HL-60 (cell line): ENCODE measurements around the gene GPR162.
"Not testable (repeated sequence)": the region's sequence is repeated elsewhere in the genome, so short reads cannot be mapped to it uniquely, and the experiment has no call there.

Experiments used
- DNase-seq, 2 experiments: peaks; one replicate each; pipeline ENCODE4 v3.0.0-alpha.2; 2010 to 2020; ENCODE audit warnings: low read depth in 1 of 2, low spot score in 1 of 2
- H3K27ac ChIP-seq: fragments of 250-450 bp; sonication (Bioruptor Pico); replicated peaks from 2 replicates; pipeline ENCODE4 v1.5.1; 2020; ENCODE audit warnings: mild to moderate bottlenecking, moderate library complexity
- H3K27me3 ChIP-seq: fragments of 250-450 bp; sonication (Bioruptor Pico); 2 replicates; pipeline ENCODE4 v1.5.1; 2021; ENCODE audit warnings: mild to moderate bottlenecking, moderate library complexity; ENCODE audit not compliant: insufficient read depth, poor library complexity, severe bottlenecking
- H3K4me3 ChIP-seq: replicated peaks from 2 replicates; pipeline ENCODE4 v1.5.1; 2011; ENCODE audit warnings: mild to moderate bottlenecking, control low read depth, low read length; ENCODE audit not compliant: insufficient read depth
- GABPA ChIP-seq: IDR thresholded peaks from 2 replicates; pipeline ENCODE4 v1.6.1; 2012; ENCODE audit warnings: low read depth
- POLR2AphosphoS5 ChIP-seq: IDR thresholded peaks from 2 replicates; pipeline ENCODE4 v1.6.1; 2012; ENCODE audit warnings: low read depth
- SPI1 ChIP-seq: IDR thresholded peaks from 2 replicates; pipeline ENCODE4 v1.6.1; 2012; ENCODE audit warnings: low read depth, mild to moderate bottlenecking, borderline replicate concordance
- TF ChIP-seq, protein P1 (sequence below): IDR thresholded peaks from one replicate; pipeline ENCODE4 v1.5.1; 2011; ENCODE audit warnings: low read length, control low read depth, inconsistent platforms; ENCODE audit not compliant: insufficient read depth
- TF ChIP-seq, protein P2 (sequence below): IDR thresholded peaks from 2 replicates; pipeline ENCODE4 v1.6.1; 2012; ENCODE audit warnings: low read depth; ENCODE audit not compliant: insufficient replicate concordance

Gene GPR162

DNA sequence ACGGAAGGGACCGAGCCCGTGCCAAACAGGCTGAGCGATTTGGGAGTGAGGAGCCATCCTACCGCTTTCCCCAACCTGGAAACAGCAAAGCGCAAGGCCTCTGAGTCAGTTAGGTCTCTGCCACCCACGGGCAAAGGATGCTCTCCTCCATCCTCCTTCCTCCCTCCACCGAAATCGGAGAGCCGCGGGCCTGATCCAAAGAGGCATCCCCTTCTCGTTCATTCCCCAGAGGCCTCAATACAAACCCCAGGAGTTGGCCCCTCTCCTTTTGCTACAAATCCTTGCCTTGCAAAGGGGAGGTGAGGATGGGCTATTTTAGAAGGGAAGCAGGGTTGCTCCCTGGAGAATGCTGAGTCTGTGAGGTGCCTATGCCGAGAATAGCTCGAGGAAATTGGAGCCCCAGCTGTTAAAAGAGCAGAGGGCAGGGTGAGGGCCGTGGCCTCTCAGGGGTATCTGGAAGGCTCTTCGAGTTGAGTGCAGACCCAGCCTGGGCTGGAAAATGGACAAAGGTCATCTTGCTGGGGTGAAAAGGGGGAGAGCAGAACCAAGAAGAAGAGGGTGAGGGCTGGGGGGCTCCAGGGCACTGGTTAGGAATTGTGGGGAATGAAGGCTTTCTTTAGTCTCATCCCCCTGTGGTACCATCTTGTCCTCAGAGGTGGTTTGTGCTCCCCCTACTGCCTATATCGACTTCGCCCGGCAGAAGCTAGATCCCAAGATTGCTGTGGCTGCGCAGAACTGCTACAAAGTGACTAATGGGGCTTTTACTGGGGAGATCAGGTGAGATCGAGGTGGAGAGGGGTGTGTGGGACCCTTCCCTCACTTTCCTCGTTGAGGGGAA is 46.8 kb downstream of the GPR162 start:
- Histone ChIP-seq H3K27ac (peak overlapping the region; percentile 92), H3K27me3 (no peaks in the 10 kb centered on the region), H3K4me3 (peak overlapping the region; percentile 93)
- 0 out of 2 replicates have a peak, but pooled peaks have one; percentile 1 for TF ChIP-seq POLR2AphosphoS5
- TF ChIP-seq, protein P1, sequence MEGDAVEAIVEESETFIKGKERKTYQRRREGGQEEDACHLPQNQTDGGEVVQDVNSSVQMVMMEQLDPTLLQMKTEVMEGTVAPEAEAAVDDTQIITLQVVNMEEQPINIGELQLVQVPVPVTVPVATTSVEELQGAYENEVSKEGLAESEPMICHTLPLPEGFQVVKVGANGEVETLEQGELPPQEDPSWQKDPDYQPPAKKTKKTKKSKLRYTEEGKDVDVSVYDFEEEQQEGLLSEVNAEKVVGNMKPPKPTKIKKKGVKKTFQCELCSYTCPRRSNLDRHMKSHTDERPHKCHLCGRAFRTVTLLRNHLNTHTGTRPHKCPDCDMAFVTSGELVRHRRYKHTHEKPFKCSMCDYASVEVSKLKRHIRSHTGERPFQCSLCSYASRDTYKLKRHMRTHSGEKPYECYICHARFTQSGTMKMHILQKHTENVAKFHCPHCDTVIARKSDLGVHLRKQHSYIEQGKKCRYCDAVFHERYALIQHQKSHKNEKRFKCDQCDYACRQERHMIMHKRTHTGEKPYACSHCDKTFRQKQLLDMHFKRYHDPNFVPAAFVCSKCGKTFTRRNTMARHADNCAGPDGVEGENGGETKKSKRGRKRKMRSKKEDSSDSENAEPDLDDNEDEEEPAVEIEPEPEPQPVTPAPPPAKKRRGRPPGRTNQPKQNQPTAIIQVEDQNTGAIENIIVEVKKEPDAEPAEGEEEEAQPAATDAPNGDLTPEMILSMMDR: no peak
- TF ChIP-seq, protein P2, sequence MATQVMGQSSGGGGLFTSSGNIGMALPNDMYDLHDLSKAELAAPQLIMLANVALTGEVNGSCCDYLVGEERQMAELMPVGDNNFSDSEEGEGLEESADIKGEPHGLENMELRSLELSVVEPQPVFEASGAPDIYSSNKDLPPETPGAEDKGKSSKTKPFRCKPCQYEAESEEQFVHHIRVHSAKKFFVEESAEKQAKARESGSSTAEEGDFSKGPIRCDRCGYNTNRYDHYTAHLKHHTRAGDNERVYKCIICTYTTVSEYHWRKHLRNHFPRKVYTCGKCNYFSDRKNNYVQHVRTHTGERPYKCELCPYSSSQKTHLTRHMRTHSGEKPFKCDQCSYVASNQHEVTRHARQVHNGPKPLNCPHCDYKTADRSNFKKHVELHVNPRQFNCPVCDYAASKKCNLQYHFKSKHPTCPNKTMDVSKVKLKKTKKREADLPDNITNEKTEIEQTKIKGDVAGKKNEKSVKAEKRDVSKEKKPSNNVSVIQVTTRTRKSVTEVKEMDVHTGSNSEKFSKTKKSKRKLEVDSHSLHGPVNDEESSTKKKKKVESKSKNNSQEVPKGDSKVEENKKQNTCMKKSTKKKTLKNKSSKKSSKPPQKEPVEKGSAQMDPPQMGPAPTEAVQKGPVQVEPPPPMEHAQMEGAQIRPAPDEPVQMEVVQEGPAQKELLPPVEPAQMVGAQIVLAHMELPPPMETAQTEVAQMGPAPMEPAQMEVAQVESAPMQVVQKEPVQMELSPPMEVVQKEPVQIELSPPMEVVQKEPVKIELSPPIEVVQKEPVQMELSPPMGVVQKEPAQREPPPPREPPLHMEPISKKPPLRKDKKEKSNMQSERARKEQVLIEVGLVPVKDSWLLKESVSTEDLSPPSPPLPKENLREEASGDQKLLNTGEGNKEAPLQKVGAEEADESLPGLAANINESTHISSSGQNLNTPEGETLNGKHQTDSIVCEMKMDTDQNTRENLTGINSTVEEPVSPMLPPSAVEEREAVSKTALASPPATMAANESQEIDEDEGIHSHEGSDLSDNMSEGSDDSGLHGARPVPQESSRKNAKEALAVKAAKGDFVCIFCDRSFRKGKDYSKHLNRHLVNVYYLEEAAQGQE: no peak
- no peak for TF ChIP-seq GABPA
- TF ChIP-seq SPI1: no peak
- no peak for DNase-seq

DNA sequence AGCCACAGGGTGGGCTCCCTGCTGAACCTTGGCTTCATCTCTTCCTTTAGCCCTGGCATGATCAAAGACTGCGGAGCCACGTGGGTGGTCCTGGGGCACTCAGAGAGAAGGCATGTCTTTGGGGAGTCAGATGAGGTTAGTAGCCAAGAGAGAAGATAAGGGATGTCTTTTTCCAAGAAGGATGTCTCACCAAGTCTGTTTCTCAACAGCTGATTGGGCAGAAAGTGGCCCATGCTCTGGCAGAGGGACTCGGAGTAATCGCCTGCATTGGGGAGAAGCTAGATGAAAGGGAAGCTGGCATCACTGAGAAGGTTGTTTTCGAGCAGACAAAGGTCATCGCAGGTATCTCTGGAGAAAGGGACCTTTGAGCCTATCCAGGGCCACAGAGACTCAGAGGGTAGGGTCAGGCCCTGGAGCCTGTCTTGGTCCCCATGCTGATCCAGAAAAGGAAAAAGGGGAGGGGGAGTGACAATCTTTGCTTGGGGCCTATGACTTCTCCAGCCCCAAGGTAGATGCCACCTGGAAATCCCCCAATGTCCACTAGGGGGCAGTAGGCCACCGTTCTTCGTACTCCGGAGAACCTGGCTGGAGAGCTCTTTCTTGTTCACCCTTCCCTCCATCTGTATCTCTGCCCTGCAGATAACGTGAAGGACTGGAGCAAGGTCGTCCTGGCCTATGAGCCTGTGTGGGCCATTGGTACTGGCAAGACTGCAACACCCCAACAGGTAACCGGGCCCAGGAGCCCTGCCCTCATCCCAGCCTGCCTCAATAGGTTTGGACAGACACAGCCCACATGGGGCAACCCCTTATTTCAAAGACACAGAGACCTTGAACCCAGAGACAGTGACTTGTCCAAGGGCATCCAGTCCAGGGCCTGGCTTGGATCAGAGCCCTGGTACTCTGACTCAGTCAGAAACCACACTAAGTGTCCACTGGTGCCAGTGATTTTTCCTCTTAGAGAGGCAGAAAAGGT is 47.7 kb downstream of the GPR162 start:
- H3K27ac ChIP-seq: no peak overlapping the region; the same call in 1 of the 2 replicates
- no peaks in the 10 kb centered on the region for H3K27me3 ChIP-seq
- peak overlapping the region; percentile 93 for H3K4me3 ChIP-seq
- peak; percentile 55 to 85 for DNase-seq
- TF ChIP-seq, protein P1: peak; percentile 87
- TF ChIP-seq SPI1: no peak
- TF ChIP-seq, protein P2: no peak
- peak; percentile 4; the same call in 1 of the 2 replicates for TF ChIP-seq POLR2AphosphoS5
- no peak for TF ChIP-seq GABPA

DNA sequence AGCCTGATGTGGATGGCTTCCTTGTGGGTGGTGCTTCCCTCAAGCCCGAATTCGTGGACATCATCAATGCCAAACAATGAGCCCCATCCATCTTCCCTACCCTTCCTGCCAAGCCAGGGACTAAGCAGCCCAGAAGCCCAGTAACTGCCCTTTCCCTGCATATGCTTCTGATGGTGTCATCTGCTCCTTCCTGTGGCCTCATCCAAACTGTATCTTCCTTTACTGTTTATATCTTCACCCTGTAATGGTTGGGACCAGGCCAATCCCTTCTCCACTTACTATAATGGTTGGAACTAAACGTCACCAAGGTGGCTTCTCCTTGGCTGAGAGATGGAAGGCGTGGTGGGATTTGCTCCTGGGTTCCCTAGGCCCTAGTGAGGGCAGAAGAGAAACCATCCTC is 48.7 kb downstream of the GPR162 start:
- not testable (repeated sequence) for DNase-seq, H3K27ac ChIP-seq, H3K4me3 ChIP-seq

More for the DNA sequence above, 48.7 kb downstream of the GPR162 start:
- H3K27me3 ChIP-seq: not testable (repeated sequence)
